Activated CD8-positive, alpha-beta memory T cell treated with anti-CD3 and anti-CD28 coated beads for 24 hours (primary cell): Measurements from ENCODE around the gene CDYL.

ENCODE experiments used
- DNase-seq: peaks from one replicate; pipeline ENCODE4 v3.0.0-alpha.2; 2020

Gene CDYL

GRCh38 chr6:4774715-4775493, 1.3 kb upstream of the CDYL start:
- no peak for DNase-seq

- DNase-seq: peak; percentile 86
Measured at GRCh38 chr6:4775494-4776130, 592 bp upstream of the CDYL start.

- DNase-seq: peak; percentile 73
Measured at GRCh38 chr6:4776493-4777393, 539 bp downstream of the CDYL start.

GRCh38 chr6:4777394-4777935, 1.3 kb downstream of the CDYL start:
- DNase-seq: no peak

GRCh38 chr6:4778086-4778485, 1.9 kb downstream of the CDYL start:
- no peak for DNase-seq

- no peak for DNase-seq
Measured at GRCh38 chr6:4780360-4780812, 4.2 kb downstream of the CDYL start.

GRCh38 chr6:4781426-4781825, 5.2 kb downstream of the CDYL start:
- DNase-seq: no peak

GRCh38 chr6:4781967-4782575, 5.9 kb downstream of the CDYL start:
- DNase-seq: no peak

GRCh38 chr6:4786996-4787395, 10.8 kb downstream of the CDYL start:
- DNase-seq: no peak

GRCh38 chr6:4788482-4788881, 12.3 kb downstream of the CDYL start:
- DNase-seq: no peak

GRCh38 chr6:4788953-4789584, 12.9 kb downstream of the CDYL start:
- DNase-seq: no peak

- DNase-seq: no peak
Measured at GRCh38 chr6:4790158-4790899, 14.1 kb downstream of the CDYL start.

GRCh38 chr6:4794140-4794707, 18.0 kb downstream of the CDYL start:
- DNase-seq: no peak

- no peak for DNase-seq
Measured at GRCh38 chr6:4797587-4797986, 21.4 kb downstream of the CDYL start.

GRCh38 chr6:4799912-4800311, 23.7 kb downstream of the CDYL start:
- no peak for DNase-seq

- DNase-seq: no peak
Measured at GRCh38 chr6:4800662-4801061, 24.5 kb downstream of the CDYL start.

- no peak for DNase-seq
Measured at GRCh38 chr6:4801491-4802110, 25.4 kb downstream of the CDYL start.

GRCh38 chr6:4802312-4802935, 26.2 kb downstream of the CDYL start:
- no peak for DNase-seq

- DNase-seq: no peak
Measured at GRCh38 chr6:4803343-4803744, 27.1 kb downstream of the CDYL start.

GRCh38 chr6:4804095-4804494, 27.9 kb downstream of the CDYL start:
- DNase-seq: no peak
